Measurements from ENCODE around the gene MOB2.
"Not testable (repeated sequence)": the region's sequence is repeated elsewhere in the genome, so short reads cannot be mapped to it uniquely, and the experiment has no call there.

Gene MOB2

GRCh38 chr11:1517117-1518005 lies 30.8 kb upstream of the MOB2 start:
- FAIRE-seq: no peak

- FAIRE-seq: no peak
Observed at GRCh38 chr11:1516273-1517067, 29.9 kb upstream of the MOB2 start.

- no peak for FAIRE-seq
Observed at GRCh38 chr11:1515082-1516060, 28.8 kb upstream of the MOB2 start.

- no peak for FAIRE-seq
Observed at GRCh38 chr11:1514336-1515061, 27.9 kb upstream of the MOB2 start.

GRCh38 chr11:1513326-1514296 lies 27.0 kb upstream of the MOB2 start:
- no peak for FAIRE-seq

GRCh38 chr11:1512531-1513258 lies 26.1 kb upstream of the MOB2 start:
- FAIRE-seq: not testable (repeated sequence)

- FAIRE-seq: no peak
Observed at GRCh38 chr11:1511937-1512496, 25.4 kb upstream of the MOB2 start.

- FAIRE-seq: no peak
Observed at GRCh38 chr11:1510928-1511327, 24.3 kb upstream of the MOB2 start.

GRCh38 chr11:1510351-1510750 lies 23.8 kb upstream of the MOB2 start:
- not testable (repeated sequence) for FAIRE-seq

GRCh38 chr11:1509626-1510255 lies 23.2 kb upstream of the MOB2 start:
- FAIRE-seq: no peak

- no peak for FAIRE-seq
Observed at GRCh38 chr11:1508986-1509385, 22.4 kb upstream of the MOB2 start.

- no peak for FAIRE-seq
Observed at GRCh38 chr11:1508491-1508891, 21.9 kb upstream of the MOB2 start.

- FAIRE-seq: no peak
Observed at GRCh38 chr11:1507381-1508140, 21.0 kb upstream of the MOB2 start.

GRCh38 chr11:1506981-1507380 lies 20.4 kb upstream of the MOB2 start:
- no peak for FAIRE-seq

GRCh38 chr11:1505480-1505879 lies 18.9 kb upstream of the MOB2 start:
- no peak for FAIRE-seq

- FAIRE-seq: no peak
Observed at GRCh38 chr11:1504581-1505290, 18.2 kb upstream of the MOB2 start.

GRCh38 chr11:1504138-1504537 lies 17.6 kb upstream of the MOB2 start:
- no peak for FAIRE-seq

- FAIRE-seq: no peak
Observed at GRCh38 chr11:1503708-1504104, 17.1 kb upstream of the MOB2 start.

Data from islet of Langerhans (tissue), 1 donor.